ENCODE data around the gene BARHL1. TPM values are rescaled to one million over a fixed set of nuclear protein-coding genes. Genes with fewer than 3 reads are reported as not detected.
"Not testable (repeated sequence)": the region's sequence is repeated elsewhere in the genome, so short reads cannot be mapped to it uniquely, and the experiment has no call there.

The BARHL1 gene
- total RNA-seq, 3 donors from 2014 or later: not detected

- Mint-ChIP-seq H3K9me3 (no peaks in the 10 kb centered on the region), H3K4me3 (no peak overlapping the region), H3K4me1 (ENCODE audit: low read depth) (no peaks in the 10 kb centered on the region), H3K36me3 (ENCODE audit: insufficient read depth) (no peaks in the 10 kb centered on the region), H3K27me3 (ENCODE audit: low read depth) (peaks cover 29% of the 10 kb centered on the region)
- no peak for DNase-seq
- no peak for ATAC-seq
Measured at GRCh38 chr9:132547976-132548730, 34.3 kb upstream of the BARHL1 start.

- Mint-ChIP-seq H3K36me3 (ENCODE audit: insufficient read depth) (no peaks in the 10 kb centered on the region), H3K9me3 (no peaks in the 10 kb centered on the region), H3K27me3 (ENCODE audit: low read depth) (peaks cover 29% of the 10 kb centered on the region), H3K4me1 (ENCODE audit: low read depth) (no peaks in the 10 kb centered on the region), H3K4me3 (no peak overlapping the region)
- ATAC-seq (no peak), DNase-seq (no peak)
Measured at GRCh38 chr9:132548751-132549640, 33.4 kb upstream of the BARHL1 start.

- DNase-seq (no peak), ATAC-seq (no peak)
- Mint-ChIP-seq H3K4me1 (ENCODE audit: low read depth) (no peaks in the 10 kb centered on the region), H3K27me3 (ENCODE audit: low read depth) (peaks cover 22% of the 10 kb centered on the region), H3K36me3 (ENCODE audit: insufficient read depth) (no peaks in the 10 kb centered on the region), H3K4me3 (no peak overlapping the region), H3K9me3 (no peaks in the 10 kb centered on the region)
Measured at GRCh38 chr9:132551556-132551955, 30.9 kb upstream of the BARHL1 start.

GRCh38 chr9:132552041-132552440 is 30.4 kb upstream of the BARHL1 start:
- H3K4me3 Mint-ChIP-seq: no peak overlapping the region
- DNase-seq (no peak), ATAC-seq (no peak)
- peaks cover 22% of the 10 kb centered on the region for H3K27me3 Mint-ChIP-seq (ENCODE audit: low read depth)
- no peaks in the 10 kb centered on the region for H3K36me3 Mint-ChIP-seq (ENCODE audit: insufficient read depth)
- no peaks in the 10 kb centered on the region for H3K9me3 Mint-ChIP-seq
- no peaks in the 10 kb centered on the region for H3K4me1 Mint-ChIP-seq (ENCODE audit: low read depth)

- no peak for DNase-seq
- H3K36me3 Mint-ChIP-seq (ENCODE audit: insufficient read depth): no peaks in the 10 kb centered on the region
- H3K4me1 Mint-ChIP-seq (ENCODE audit: low read depth): no peaks in the 10 kb centered on the region
- no peak overlapping the region for H3K4me3 Mint-ChIP-seq
- peaks cover 31% of the 10 kb centered on the region for H3K27me3 Mint-ChIP-seq (ENCODE audit: low read depth)
- peaks cover 5% of the 10 kb centered on the region for H3K9me3 Mint-ChIP-seq
- ATAC-seq: no peak
Measured at GRCh38 chr9:132554755-132555154, 27.7 kb upstream of the BARHL1 start.

GRCh38 chr9:132555528-132555927 is 26.9 kb upstream of the BARHL1 start:
- ATAC-seq: no peak
- no peak overlapping the region for H3K4me3 Mint-ChIP-seq
- DNase-seq: no peak
- no peaks in the 10 kb centered on the region for H3K36me3 Mint-ChIP-seq (ENCODE audit: insufficient read depth)
- peaks cover 33% of the 10 kb centered on the region for H3K27me3 Mint-ChIP-seq (ENCODE audit: low read depth)
- peaks cover 5% of the 10 kb centered on the region for H3K9me3 Mint-ChIP-seq
- no peaks in the 10 kb centered on the region for H3K4me1 Mint-ChIP-seq (ENCODE audit: low read depth)

GRCh38 chr9:132556235-132556634 is 26.2 kb upstream of the BARHL1 start:
- H3K27me3 Mint-ChIP-seq (ENCODE audit: low read depth): peaks cover 33% of the 10 kb centered on the region
- no peaks in the 10 kb centered on the region for H3K4me1 Mint-ChIP-seq (ENCODE audit: low read depth)
- ATAC-seq: no peak
- DNase-seq: no peak
- no peak overlapping the region for H3K4me3 Mint-ChIP-seq
- H3K36me3 Mint-ChIP-seq (ENCODE audit: insufficient read depth): no peaks in the 10 kb centered on the region
- H3K9me3 Mint-ChIP-seq: peaks cover 5% of the 10 kb centered on the region

GRCh38 chr9:132556714-132557113 is 25.7 kb upstream of the BARHL1 start:
- Mint-ChIP-seq H3K4me1 (ENCODE audit: low read depth) (no peaks in the 10 kb centered on the region), H3K27me3 (ENCODE audit: low read depth) (peaks cover 33% of the 10 kb centered on the region), H3K36me3 (ENCODE audit: insufficient read depth) (no peaks in the 10 kb centered on the region), H3K9me3 (peaks cover 5% of the 10 kb centered on the region), H3K4me3 (no peak overlapping the region)
- ATAC-seq (no peak), DNase-seq (no peak)

- Mint-ChIP-seq H3K27me3 (ENCODE audit: low read depth) (peaks cover 38% of the 10 kb centered on the region), H3K9me3 (peaks cover 5% of the 10 kb centered on the region), H3K4me3 (no peak overlapping the region), H3K36me3 (ENCODE audit: insufficient read depth) (no peaks in the 10 kb centered on the region), H3K4me1 (ENCODE audit: low read depth) (no peaks in the 10 kb centered on the region)
- DNase-seq (no peak), ATAC-seq (no peak)
Measured at GRCh38 chr9:132557159-132557558, 25.2 kb upstream of the BARHL1 start.

GRCh38 chr9:132559711-132560110 is 22.7 kb upstream of the BARHL1 start:
- ATAC-seq: no peak
- Mint-ChIP-seq H3K27me3 (ENCODE audit: low read depth) (peaks cover 46% of the 10 kb centered on the region), H3K9me3 (peaks cover 5% of the 10 kb centered on the region)

GRCh38 chr9:132560616-132561202 is 21.7 kb upstream of the BARHL1 start:
- H3K9me3 Mint-ChIP-seq: peaks cover 5% of the 10 kb centered on the region
- H3K4me3 Mint-ChIP-seq: no peak overlapping the region
- H3K4me1 Mint-ChIP-seq (ENCODE audit: low read depth): no peaks in the 10 kb centered on the region
- H3K27me3 Mint-ChIP-seq (ENCODE audit: low read depth): peaks cover 43% of the 10 kb centered on the region
- H3K36me3 Mint-ChIP-seq (ENCODE audit: insufficient read depth): no peaks in the 10 kb centered on the region
- ATAC-seq: no peak
- DNase-seq: no peak

More at GRCh38 chr9:132559711-132560110, 22.7 kb upstream of the BARHL1 start:
- no peaks in the 10 kb centered on the region for H3K36me3 Mint-ChIP-seq (ENCODE audit: insufficient read depth)
- DNase-seq: no peak
- H3K4me3 Mint-ChIP-seq: no peak overlapping the region
- no peaks in the 10 kb centered on the region for H3K4me1 Mint-ChIP-seq (ENCODE audit: low read depth)

- ATAC-seq: no peak
- H3K9me3 Mint-ChIP-seq: peaks cover 5% of the 10 kb centered on the region
Measured at GRCh38 chr9:132562306-132562573, 20.2 kb upstream of the BARHL1 start.

GRCh38 chr9:132564526-132564925 is 17.9 kb upstream of the BARHL1 start:
- no peak for ATAC-seq
- Mint-ChIP-seq H3K9me3 (peaks cover 2% of the 10 kb centered on the region), H3K4me3 (no peak overlapping the region), H3K27me3 (ENCODE audit: low read depth) (peaks cover 26% of the 10 kb centered on the region), H3K4me1 (ENCODE audit: low read depth) (no peaks in the 10 kb centered on the region), H3K36me3 (ENCODE audit: insufficient read depth) (no peaks in the 10 kb centered on the region)
- no peak for DNase-seq

More at GRCh38 chr9:132562306-132562573, 20.2 kb upstream of the BARHL1 start:
- Mint-ChIP-seq H3K27me3 (ENCODE audit: low read depth) (peaks cover 38% of the 10 kb centered on the region), H3K4me1 (ENCODE audit: low read depth) (no peaks in the 10 kb centered on the region), H3K36me3 (ENCODE audit: insufficient read depth) (no peaks in the 10 kb centered on the region), H3K4me3 (no peak overlapping the region)
- DNase-seq: no peak

GRCh38 chr9:132568787-132569186 is 13.6 kb upstream of the BARHL1 start:
- not testable (repeated sequence) for H3K9me3 Mint-ChIP-seq

More at GRCh38 chr9:132568787-132569186, 13.6 kb upstream of the BARHL1 start:
- peaks cover 17% of the 10 kb centered on the region for H3K27me3 Mint-ChIP-seq (ENCODE audit: low read depth)
- H3K36me3 Mint-ChIP-seq (ENCODE audit: insufficient read depth); ATAC-seq; DNase-seq; H3K4me3 Mint-ChIP-seq; H3K4me1 Mint-ChIP-seq (ENCODE audit: low read depth): not testable (repeated sequence)

Data from activated T-cell treated with anti-CD3 and anti-CD28 coated beads, Interleukin-2, amount 50 U/mL, for 4 hours (primary cell).